DMS79 treated with DMSO at 0.1 percent for 48 hours (cell line): Measurements from ENCODE around the gene RIC3.
"Not testable (repeated sequence)": the region's sequence is repeated elsewhere in the genome, so short reads cannot be mapped to it uniquely, and the experiment has no call there.

Experiments used
- DNase-seq: peaks from one replicate; lab custom pipeline; 2025; lab: John Stamatoyannopoulos, UW

RIC3 gene

GRCh38 chr11:8190431-8190830 is 21.6 kb upstream of the RIC3 start:
- DNase-seq = no peak

- no peak for DNase-seq
Measured at GRCh38 chr11:8186429-8186828, 17.6 kb upstream of the RIC3 start.

GRCh38 chr11:8183111-8183510 is 14.3 kb upstream of the RIC3 start:
- DNase-seq = no peak

- no peak for DNase-seq
Measured at GRCh38 chr11:8180469-8180868, 11.6 kb upstream of the RIC3 start.

- DNase-seq = no peak
Measured at GRCh38 chr11:8178297-8178696, 9.5 kb upstream of the RIC3 start.

- no peak for DNase-seq
Measured at GRCh38 chr11:8177136-8177535, 8.3 kb upstream of the RIC3 start.

GRCh38 chr11:8167796-8168195 is 1.0 kb downstream of the RIC3 start:
- no peak for DNase-seq

GRCh38 chr11:8164746-8165145 is 4.1 kb downstream of the RIC3 start:
- DNase-seq = no peak

- not testable (repeated sequence) for DNase-seq
Measured at GRCh38 chr11:8161627-8162304, 7.1 kb downstream of the RIC3 start.

GRCh38 chr11:8156877-8157276 is 11.9 kb downstream of the RIC3 start:
- DNase-seq = no peak

- no peak for DNase-seq
Measured at GRCh38 chr11:8149726-8150125, 19.1 kb downstream of the RIC3 start.

- DNase-seq = no peak
Measured at GRCh38 chr11:8138526-8138925, 30.3 kb downstream of the RIC3 start.

- DNase-seq = no peak
Measured at GRCh38 chr11:8127447-8127846, 41.4 kb downstream of the RIC3 start.

GRCh38 chr11:8126649-8127289 is 42.1 kb downstream of the RIC3 start:
- peak; percentile 20 for DNase-seq

- no peak for DNase-seq
Measured at GRCh38 chr11:8122173-8122764, 46.6 kb downstream of the RIC3 start.

- no peak for DNase-seq
Measured at GRCh38 chr11:8111636-8112035, 57.2 kb downstream of the RIC3 start.

- DNase-seq = peak; percentile 75
Measured at GRCh38 chr11:8110396-8110795, 58.4 kb downstream of the RIC3 start.

GRCh38 chr11:8109675-8110074 is 59.1 kb downstream of the RIC3 start:
- no peak for DNase-seq

- DNase-seq = no peak
Measured at GRCh38 chr11:8108421-8108820, 60.4 kb downstream of the RIC3 start.

- DNase-seq = no peak
Measured at GRCh38 chr11:8107642-8108041, 61.2 kb downstream of the RIC3 start.

GRCh38 chr11:8106679-8107078 is 62.1 kb downstream of the RIC3 start:
- DNase-seq = no peak

GRCh38 chr11:8105666-8106065 is 63.2 kb downstream of the RIC3 start:
- no peak for DNase-seq

- no peak for DNase-seq
Measured at GRCh38 chr11:8105133-8105532, 63.7 kb downstream of the RIC3 start.

GRCh38 chr11:8103909-8104308 is 64.9 kb downstream of the RIC3 start:
- no peak for DNase-seq
